ENCODE measurements around the gene LYPD8. TPM values are rescaled to one million over a fixed set of nuclear protein-coding genes. Genes with fewer than 3 reads are reported as not detected.
"Not testable (repeated sequence)": the region's sequence is repeated elsewhere in the genome, so short reads cannot be mapped to it uniquely, and the experiment has no call there.

The LYPD8 gene, protein sequence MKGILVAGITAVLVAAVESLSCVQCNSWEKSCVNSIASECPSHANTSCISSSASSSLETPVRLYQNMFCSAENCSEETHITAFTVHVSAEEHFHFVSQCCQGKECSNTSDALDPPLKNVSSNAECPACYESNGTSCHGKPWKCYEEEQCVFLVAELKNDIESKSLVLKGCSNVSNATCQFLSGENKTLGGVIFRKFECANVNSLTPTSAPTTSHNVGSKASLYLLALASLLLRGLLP
- 0.17 TPM in 1 of 2 replicates, not detected in the other for total RNA-seq
- polyA plus RNA-seq: not detected in 2 replicates
- not detected in 2 replicates for polyA plus RNA-seq (2012)
- polyA minus RNA-seq (ENCODE audit: low replicate concordance): not detected in 2 replicates

DNA sequence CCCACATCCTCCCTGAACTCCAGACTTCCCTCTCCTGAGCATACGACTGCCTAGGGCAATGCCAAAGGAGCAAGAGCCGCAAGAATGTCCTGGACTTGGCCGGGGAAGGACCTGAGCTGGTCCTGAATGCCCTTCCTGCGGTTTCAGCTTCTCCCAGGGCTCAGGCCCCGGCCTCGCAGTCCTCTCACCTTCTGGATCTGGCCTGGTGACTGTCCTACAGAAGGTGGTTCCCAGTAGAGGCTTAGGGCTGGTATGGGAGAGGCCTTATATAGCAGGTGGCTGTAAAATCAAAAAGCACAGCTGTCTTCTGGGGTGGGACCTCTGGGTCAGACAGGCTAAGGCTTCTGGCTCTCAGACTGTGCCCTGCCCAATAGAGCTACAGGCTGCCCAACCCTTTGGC, at the start of gene LYPD8:
Gene LYPD8, minus strand, starts transcription at position 243 of the 400 bp plus-strand sequence. CDS start 4,678 bp downstream, outside the sequence.
- H3K4me1 ChIP-seq (ENCODE audit: control insufficient read depth, extremely low read depth, insufficient read depth, low read length): no peaks in the 10 kb centered on the region
- no peak within 1 kb of the TSS for H3K4me2 ChIP-seq (ENCODE audit: extremely low read depth, insufficient read depth, low read length)
- H3K27me3 ChIP-seq (ENCODE audit: control insufficient read depth, insufficient read depth, low read length): no peaks in the 10 kb centered on the region
- no peak within 1 kb of the TSS for H3K4me3 ChIP-seq (replicated peaks in 1 of 4; ENCODE audit: control extremely low read depth in 1 of 4, insufficient read depth in 1 of 4, low read depth in 3 of 4, low read length in 4 of 4)
- H4K20me1 ChIP-seq (ENCODE audit: control insufficient read depth, extremely low read depth, insufficient read depth, low read length): no peaks in the 10 kb centered on the region
- no peak within 1 kb of the TSS for H3K9ac ChIP-seq (ENCODE audit: insufficient read depth, low read length)
- H2AFZ ChIP-seq (ENCODE audit: low read length): no peak within 1 kb of the TSS
- H3K9me3 ChIP-seq (ENCODE audit: control insufficient read depth, insufficient read depth, low read depth, low read length): peaks cover 7% of the 10 kb centered on the region
- H3K36me3 ChIP-seq (ENCODE audit: control insufficient read depth, insufficient read depth, low read length): no peaks in the 10 kb centered on the region
- no peak within 1 kb of the TSS for H3K27ac ChIP-seq (ENCODE audit: insufficient read depth, low read length)
- no peak for DNase-seq (ENCODE audit: low read depth in 2 of 2)
- no peaks in the 10 kb centered on the region for H3K79me2 ChIP-seq (ENCODE audit: control insufficient read depth, insufficient read depth, low read length)
- no peak for TF ChIP-seq CTCF (conservative IDR thresholded peaks at IDR 0.05 in 1 of 2, IDR thresholded peaks at IDR 0.05 in 1 of 2; ENCODE audit: low read depth in 1 of 2, low read length in 2 of 2)
- TF ChIP-seq EZH2 (IDR thresholded peaks at IDR 0.05; ENCODE audit: low read length, missing control alignments): no peak

GRCh38 chr1:248804771-248805681, 49.5 kb upstream of the LYPD8 start:
- no peak for DNase-seq (ENCODE audit: low read depth in 2 of 2)
- no peak overlapping the region for H2AFZ ChIP-seq (ENCODE audit: low read length)

GRCh38 chr1:248803501-248803900, 47.9 kb upstream of the LYPD8 start:
- DNase-seq (ENCODE audit: low read depth in 2 of 2); H3K36me3 ChIP-seq (ENCODE audit: control insufficient read depth, insufficient read depth, low read length); H3K4me1 ChIP-seq (ENCODE audit: control insufficient read depth, extremely low read depth, insufficient read depth, low read length); H3K4me2 ChIP-seq (ENCODE audit: extremely low read depth, insufficient read depth, low read length); H3K79me2 ChIP-seq (ENCODE audit: control insufficient read depth, insufficient read depth, low read length); H3K27ac ChIP-seq (ENCODE audit: insufficient read depth, low read length); H4K20me1 ChIP-seq (ENCODE audit: control insufficient read depth, extremely low read depth, insufficient read depth, low read length); H2AFZ ChIP-seq (ENCODE audit: low read length); H3K27me3 ChIP-seq (ENCODE audit: control insufficient read depth, insufficient read depth, low read length); H3K4me3 ChIP-seq (replicated peaks in 1 of 4; ENCODE audit: control extremely low read depth in 1 of 4, insufficient read depth in 1 of 4, low read depth in 3 of 4, low read length in 4 of 4); H3K9me3 ChIP-seq (ENCODE audit: control insufficient read depth, insufficient read depth, low read depth, low read length); H3K9ac ChIP-seq (ENCODE audit: insufficient read depth, low read length): not testable (repeated sequence)

More at GRCh38 chr1:248804771-248805681, 49.5 kb upstream of the LYPD8 start:
- H3K4me2 ChIP-seq (ENCODE audit: extremely low read depth, insufficient read depth, low read length): no peak overlapping the region
- TF ChIP-seq EZH2 (IDR thresholded peaks at IDR 0.05; ENCODE audit: low read length, missing control alignments): no peak
- TF ChIP-seq CTCF (conservative IDR thresholded peaks at IDR 0.05 in 1 of 2, IDR thresholded peaks at IDR 0.05 in 1 of 2; ENCODE audit: low read depth in 1 of 2, low read length in 2 of 2): no peak
- no peak overlapping the region for H3K9ac ChIP-seq (ENCODE audit: insufficient read depth, low read length)
- no peak overlapping the region for H3K4me3 ChIP-seq (replicated peaks in 1 of 4; ENCODE audit: control extremely low read depth in 1 of 4, insufficient read depth in 1 of 4, low read depth in 3 of 4, low read length in 4 of 4)
- no peaks in the 10 kb centered on the region for H3K79me2 ChIP-seq (ENCODE audit: control insufficient read depth, insufficient read depth, low read length)
- no peaks in the 10 kb centered on the region for H3K9me3 ChIP-seq (ENCODE audit: control insufficient read depth, insufficient read depth, low read depth, low read length)
- no peaks in the 10 kb centered on the region for H4K20me1 ChIP-seq (ENCODE audit: control insufficient read depth, extremely low read depth, insufficient read depth, low read length)
- no peaks in the 10 kb centered on the region for H3K4me1 ChIP-seq (ENCODE audit: control insufficient read depth, extremely low read depth, insufficient read depth, low read length)
- H3K27ac ChIP-seq (ENCODE audit: insufficient read depth, low read length): no peak overlapping the region
- H3K27me3 ChIP-seq (ENCODE audit: control insufficient read depth, insufficient read depth, low read length): no peaks in the 10 kb centered on the region
- no peaks in the 10 kb centered on the region for H3K36me3 ChIP-seq (ENCODE audit: control insufficient read depth, insufficient read depth, low read length)

Data from fibroblast of lung (primary cell).